ENCODE results near the gene ITIH5. TPM values are rescaled to one million over a fixed set of nuclear protein-coding genes. Genes with fewer than 3 reads are reported as not detected.
"Not testable (repeated sequence)": the region's sequence is repeated elsewhere in the genome, so short reads cannot be mapped to it uniquely, and the experiment has no call there.

Gene ITIH5
- 19.4 TPM for total RNA-seq

DNA sequence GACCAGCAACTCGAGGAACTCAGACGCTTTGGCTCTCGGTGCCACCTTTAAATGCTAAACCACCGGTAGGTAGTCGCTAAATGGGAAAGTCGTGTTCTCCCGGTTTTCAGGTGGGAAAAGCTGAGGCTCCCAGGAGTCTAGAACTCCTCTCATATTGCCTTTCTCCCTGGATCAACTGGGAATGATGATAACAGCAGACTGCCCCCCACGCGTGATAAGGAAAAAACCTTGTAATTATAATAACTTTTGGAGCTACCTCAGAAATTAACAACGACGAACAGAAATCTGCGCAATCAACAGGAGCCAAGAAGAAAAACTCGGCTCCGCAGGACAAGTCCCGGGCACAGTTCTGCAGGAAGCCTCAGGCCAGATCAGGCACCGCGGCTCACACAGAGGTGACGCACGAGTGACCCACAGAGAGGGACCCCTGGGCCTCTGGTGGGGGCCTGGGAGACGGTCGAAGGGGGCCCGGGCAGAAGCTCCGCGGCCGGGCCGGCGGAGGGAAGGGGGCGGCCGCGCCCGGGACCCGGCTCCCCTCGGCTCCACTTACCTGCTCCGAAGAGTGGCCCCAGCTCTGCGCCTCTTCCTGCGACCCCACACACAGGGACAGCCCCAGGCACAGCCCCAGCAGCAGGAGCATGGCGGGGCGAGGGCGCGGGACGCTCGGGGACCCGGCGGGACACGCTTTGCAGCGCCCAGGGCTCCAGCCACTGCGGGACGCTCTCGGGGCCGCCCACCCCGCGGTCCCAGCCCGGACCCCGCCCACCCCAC, at the start of gene ITIH5:
Gene ITIH5 (minus strand): TSS at position 714 of the 771 bp plus-strand sequence. CDS start 74 bp downstream, at position 640.
- Histone ChIP-seq H3K36me3 (no peaks in the 10 kb centered on the region), H3K27ac (peak within 1 kb of the TSS in 1 of 2 donors; percentile 34), H3K4me3 (peak within 1 kb of the TSS; percentile 90 to 91), H3K4me1 (peaks cover 0 to 7% of the 10 kb centered on the region in 2 donors), H3K9me3 (no peaks in the 10 kb centered on the region), H3K27me3 (no peaks in the 10 kb centered on the region)
- no peak for TF ChIP-seq CTCF (IDR thresholded peaks at IDR 0.05)
- intact Hi-C loops (cut with DNase I): no loop called here
- no peak for DNase-seq (ENCODE audit: low spot score in 2 of 2)

DNA sequence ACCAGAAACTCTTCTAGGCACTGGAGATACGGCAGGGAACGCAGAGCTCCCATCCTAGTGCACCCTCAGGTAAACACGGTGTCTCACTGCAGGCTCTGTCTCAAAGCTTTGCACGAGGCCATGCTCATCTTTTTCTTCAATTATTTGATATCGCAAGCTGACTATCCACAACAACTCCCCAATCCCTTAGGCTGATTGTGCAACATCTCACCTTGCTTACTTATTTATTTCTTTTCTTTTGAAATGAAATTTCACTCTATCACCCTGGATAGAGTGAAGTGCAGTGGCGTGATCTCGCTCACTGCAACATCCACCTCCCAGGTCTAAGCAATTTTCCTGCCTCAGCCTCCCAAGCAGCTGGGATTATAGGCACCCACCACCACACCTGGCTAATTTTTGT, 48.7 kb upstream of the ITIH5 start:
- no peaks in the 10 kb centered on the region for H3K9me3 ChIP-seq
- H3K4me3 ChIP-seq: no peak overlapping the region
- no peaks in the 10 kb centered on the region for H3K27me3 ChIP-seq
- H3K27ac ChIP-seq: no peak overlapping the region
- no peak for TF ChIP-seq CTCF (IDR thresholded peaks at IDR 0.05)
- no peak for DNase-seq (ENCODE audit: low spot score in 2 of 2)
- intact Hi-C loops (cut with DNase I): no loop called here
- H3K4me1 ChIP-seq: no peaks in the 10 kb centered on the region
- no peaks in the 10 kb centered on the region for H3K36me3 ChIP-seq

GRCh38 chr10:7711075-7711474, 44.3 kb upstream of the ITIH5 start:
- H3K4me3 ChIP-seq; DNase-seq (ENCODE audit: low spot score in 2 of 2); H3K36me3 ChIP-seq; H3K4me1 ChIP-seq; H3K9me3 ChIP-seq; H3K27me3 ChIP-seq; intact Hi-C loops (cut with DNase I); H3K27ac ChIP-seq: not testable (repeated sequence)

DNA sequence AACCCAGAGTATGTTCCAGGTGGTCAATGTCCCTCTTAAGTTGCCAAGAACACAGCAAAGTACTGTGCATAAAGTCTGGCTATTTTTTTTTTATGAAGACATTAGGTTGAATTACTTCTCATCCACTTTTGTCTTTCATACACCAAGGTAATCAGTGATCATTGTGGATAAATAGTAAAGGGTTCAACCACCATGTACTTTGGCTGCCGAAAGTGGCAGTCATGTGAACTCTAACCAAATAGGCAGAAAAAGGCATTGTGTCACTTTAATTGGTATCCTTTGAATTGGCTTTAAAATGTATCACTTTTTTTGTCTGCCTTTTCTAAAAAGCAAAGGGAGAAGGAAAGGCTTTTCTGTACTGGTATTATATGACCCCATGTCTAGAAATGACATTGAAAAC, 43.7 kb upstream of the ITIH5 start:
- DNase-seq (ENCODE audit: low spot score in 2 of 2): no peak
- intact Hi-C loops (cut with DNase I): no loop called here
- H3K27ac ChIP-seq: no peak overlapping the region
- H3K4me1 ChIP-seq: no peaks in the 10 kb centered on the region
- H3K27me3 ChIP-seq: no peaks in the 10 kb centered on the region
- no peak for TF ChIP-seq CTCF (IDR thresholded peaks at IDR 0.05)
- no peaks in the 10 kb centered on the region for H3K9me3 ChIP-seq
- H3K4me3 ChIP-seq: no peak overlapping the region
- no peaks in the 10 kb centered on the region for H3K36me3 ChIP-seq

- DNase-seq (ENCODE audit: low spot score in 2 of 2): no peak
- no peak overlapping the region for H3K4me3 ChIP-seq
- no peaks in the 10 kb centered on the region for H3K36me3 ChIP-seq
- H3K27me3 ChIP-seq: no peaks in the 10 kb centered on the region
- H3K27ac ChIP-seq: no peak overlapping the region
- H3K9me3 ChIP-seq: no peaks in the 10 kb centered on the region
- TF ChIP-seq CTCF (IDR thresholded peaks at IDR 0.05): no peak
- intact Hi-C loops (cut with DNase I): no loop called here
- H3K4me1 ChIP-seq: no peaks in the 10 kb centered on the region
These were observed 42.1 kb upstream of the ITIH5 start for GRCh38 chr10:7708832-7709231.

DNA sequence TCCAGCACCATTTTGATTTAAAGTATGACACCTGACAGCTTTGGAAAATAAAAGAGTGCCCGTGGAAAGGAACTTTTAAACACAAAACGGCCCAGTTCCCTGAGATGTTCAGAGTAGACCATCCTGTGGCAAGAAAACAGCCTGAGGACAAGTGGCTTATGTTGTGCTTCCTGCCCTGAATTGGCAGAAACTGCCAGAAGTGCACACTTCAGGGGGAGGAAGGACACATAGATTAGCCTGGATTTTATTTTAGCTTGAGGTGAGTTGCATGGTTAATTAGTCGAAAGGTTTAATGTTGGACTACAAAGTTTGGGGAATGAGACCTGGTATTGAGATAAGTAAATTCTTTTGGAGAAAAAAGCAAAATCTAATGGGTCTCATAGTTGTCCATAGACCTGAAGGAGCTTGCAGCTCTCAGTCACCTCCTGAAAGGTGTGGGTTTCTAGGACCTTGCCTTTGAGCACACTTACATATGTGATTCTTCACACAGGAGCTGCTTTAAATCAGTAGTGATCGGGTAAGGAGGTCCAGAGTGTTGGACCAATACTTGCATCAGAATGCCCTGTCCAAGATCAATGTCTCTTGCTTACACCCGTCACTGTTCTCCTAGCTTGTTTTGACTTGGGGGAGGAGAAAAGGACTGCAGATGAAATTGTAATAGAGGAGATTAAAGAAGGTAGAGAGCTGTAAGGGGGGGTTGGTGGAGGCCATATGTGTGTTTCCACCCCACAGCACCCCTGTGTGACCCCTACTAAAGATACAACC, 41.3 kb upstream of the ITIH5 start:
- intact Hi-C loops (cut with DNase I): no loop called here
- Histone ChIP-seq H3K27ac (no peak overlapping the region), H3K36me3 (no peaks in the 10 kb centered on the region), H3K27me3 (no peaks in the 10 kb centered on the region), H3K4me1 (no peaks in the 10 kb centered on the region), H3K9me3 (no peaks in the 10 kb centered on the region), H3K4me3 (no peak overlapping the region)
- DNase-seq (ENCODE audit: low spot score in 2 of 2): no peak
- TF ChIP-seq CTCF (IDR thresholded peaks at IDR 0.05): no peak
